ENCODE measurements around the gene ATP1A1. TPM values are rescaled to one million over a fixed set of nuclear protein-coding genes. Genes with fewer than 3 reads are reported as not detected.

Gene ATP1A1
- total and polyA plus RNA-seq, 2 donors (not counting 1 experiment from before 2014, with no cell fraction given): 58.9 to 107 TPM

GRCh38 chr1:116401646-116402176 is 28.7 kb downstream of the ATP1A1 start:
- intact Hi-C loops (cut with micrococcal nuclease): no loop called here
- ChIA-PET POLR2A (no interaction called here), CTCF (interaction anchor here (0.7 to 1.8 kb wide), 3 partner anchors 9 to 263 kb away, joined by 3 to 5 read pairs (median 3); no protein-coding TSS in a partner anchor)
- WGBS (ENCODE audit: insufficient coverage): no CpG with 5 or more reads among the region's 3 CpGs
- Histone ChIP-seq H2AFZ (ENCODE audit: insufficient read depth, low read depth, low read length, poor library complexity, severe bottlenecking) (no peak overlapping the region), H3K4me2 (replicated peaks; ENCODE audit: low read depth, low read length, poor library complexity, severe bottlenecking) (no peak overlapping the region), H4K20me1 (ENCODE audit: control insufficient read depth, insufficient read depth, low read length, poor library complexity, severe bottlenecking) (no peaks in the 10 kb centered on the region), H3K4me3 (ENCODE audit: control extremely low read depth in 1 of 5, extremely low read depth in 1 of 5, insufficient read depth in 1 of 5, low read depth in 2 of 5, low read length in 4 of 5) (no peak overlapping the region), H3K4me1 (ENCODE audit: control insufficient read depth in 2 of 2, insufficient read depth in 2 of 2, low read length in 2 of 2) (no peaks in the 10 kb centered on the region), H3K27me3 (replicated peaks in 1 of 4; ENCODE audit: control extremely low read depth in 1 of 4, control insufficient read depth in 3 of 4, insufficient read depth in 4 of 4, low read length in 3 of 4) (no peaks in the 10 kb centered on the region), H3K36me3 (replicated peaks in 1 of 2; ENCODE audit: control extremely low read depth in 1 of 2, control insufficient read depth in 1 of 2, extremely low read depth in 1 of 2, insufficient read depth in 2 of 2, low read length in 1 of 2) (peaks cover 2 to 90% of the 10 kb centered on the region in 2 experiments), H3K27ac (ENCODE audit: low read length in 2 of 2) (no peak overlapping the region), H3K9me3 (ENCODE audit: control extremely low read depth in 1 of 3, control insufficient read depth in 2 of 3, insufficient read depth in 1 of 3, low read length in 2 of 3) (no peaks in the 10 kb centered on the region), H3K9ac (ENCODE audit: low read length) (no peak overlapping the region), H3K79me2 (ENCODE audit: control insufficient read depth, insufficient read depth, low read length) (no peaks in the 10 kb centered on the region)
- Mint-ChIP-seq H3K27me3 (no peaks in the 10 kb centered on the region), H3K4me3 (no peak overlapping the region), H3K27ac (no peak overlapping the region), H3K4me1 (no peaks in the 10 kb centered on the region), H3K9me3 (ENCODE audit: insufficient read depth) (no peaks in the 10 kb centered on the region)
- DNase-seq: no peak
- ATAC-seq (ENCODE audit: low read depth): no peak
- TF ChIP-seq EZH2 (IDR thresholded peaks at IDR 0.05; ENCODE audit: borderline replicate concordance, insufficient read depth, low read depth, low read length, poor library complexity, severe bottlenecking): no peak
- TF ChIP-seq CTCF (IDR thresholded peaks at IDR 0.05): no peak

- ATAC-seq (ENCODE audit: low read depth): no peak
Observed at GRCh38 chr1:116402333-116402732, 29.3 kb downstream of the ATP1A1 start.

More at GRCh38 chr1:116402333-116402732, 29.3 kb downstream of the ATP1A1 start:
- TF ChIP-seq CTCF (IDR thresholded peaks at IDR 0.05): no peak
- no peak for TF ChIP-seq EZH2 (IDR thresholded peaks at IDR 0.05; ENCODE audit: borderline replicate concordance, insufficient read depth, low read depth, low read length, poor library complexity, severe bottlenecking)
- Histone ChIP-seq H3K27me3 (replicated peaks in 1 of 4; ENCODE audit: control extremely low read depth in 1 of 4, control insufficient read depth in 3 of 4, insufficient read depth in 4 of 4, low read length in 3 of 4) (no peaks in the 10 kb centered on the region), H3K79me2 (ENCODE audit: control insufficient read depth, insufficient read depth, low read length) (no peaks in the 10 kb centered on the region), H3K9ac (ENCODE audit: low read length) (no peak overlapping the region), H4K20me1 (ENCODE audit: control insufficient read depth, insufficient read depth, low read length, poor library complexity, severe bottlenecking) (no peaks in the 10 kb centered on the region), H3K4me1 (ENCODE audit: control insufficient read depth in 2 of 2, insufficient read depth in 2 of 2, low read length in 2 of 2) (no peaks in the 10 kb centered on the region), H3K27ac (ENCODE audit: low read length in 2 of 2) (no peak overlapping the region), H3K36me3 (replicated peaks in 1 of 2; ENCODE audit: control extremely low read depth in 1 of 2, control insufficient read depth in 1 of 2, extremely low read depth in 1 of 2, insufficient read depth in 2 of 2, low read length in 1 of 2) (peaks cover 2 to 88% of the 10 kb centered on the region in 2 experiments), H3K4me3 (ENCODE audit: control extremely low read depth in 1 of 5, extremely low read depth in 1 of 5, insufficient read depth in 1 of 5, low read depth in 2 of 5, low read length in 4 of 5) (no peak overlapping the region), H3K4me2 (replicated peaks; ENCODE audit: low read depth, low read length, poor library complexity, severe bottlenecking) (no peak overlapping the region), H2AFZ (ENCODE audit: insufficient read depth, low read depth, low read length, poor library complexity, severe bottlenecking) (no peak overlapping the region), H3K9me3 (ENCODE audit: control extremely low read depth in 1 of 3, control insufficient read depth in 2 of 3, insufficient read depth in 1 of 3, low read length in 2 of 3) (no peaks in the 10 kb centered on the region)
- Mint-ChIP-seq H3K4me3 (no peak overlapping the region), H3K4me1 (no peaks in the 10 kb centered on the region), H3K27me3 (no peaks in the 10 kb centered on the region), H3K27ac (no peak overlapping the region), H3K9me3 (ENCODE audit: insufficient read depth) (no peaks in the 10 kb centered on the region)
- ChIA-PET CTCF (no interaction called here), POLR2A (no interaction called here)
- 96% methylated on average over 3 of the region's 3 CpGs for WGBS (ENCODE audit: insufficient coverage)
- intact Hi-C loops (cut with micrococcal nuclease): no loop called here
- DNase-seq: no peak
